H1 (cell line): ENCODE data around the gene FAM193A. TPM values are rescaled to one million over a fixed set of nuclear protein-coding genes. Genes with fewer than 3 reads are reported as not detected.

Experiments
- CTCF ChIA-PET: fragments of 300-600 bp; sonication (Branson Sonifier 250); formaldehyde crosslinking; loops from one replicate; lab custom pipeline; 2021; ENCODE audit not compliant: partially characterized antibody; lab: Charles Lee
- POLR2A ChIA-PET: fragments of 300-600 bp; sonication (Branson Sonifier 250); formaldehyde crosslinking; loops from one replicate; lab custom pipeline; 2021; ENCODE audit warnings: inconsistent platforms; ENCODE audit not compliant: partially characterized antibody; lab: Charles Lee
- DNase-seq, 2 experiments: peaks; one replicate each; pipeline versions ENCODE4 v3.0.0 to v3.0.0-alpha.2; 2010 to 2022; ENCODE audit warnings: low spot score in 2 of 2, low read depth in 1 of 2, mixed read lengths in 1 of 2
- FAIRE-seq: peaks from 2 replicates; lab custom pipeline; 2011; peaks lifted over from hg19 to GRCh38; lab: Jason Lieb, UNC
- H2AFZ ChIP-seq: 2 replicates; pipeline ENCODE4 v1.8.1; 2012; ENCODE audit warnings: low read length, inconsistent platforms
- H2AK5ac ChIP-seq: 2 replicates; pipeline ENCODE4 v1.6.1; 2013; ENCODE audit warnings: low read depth, low read length
- H2BK120ac ChIP-seq: replicated peaks from 2 replicates; pipeline ENCODE3; 2013; ENCODE audit warnings: low read depth, low read length, inconsistent platforms
- H2BK12ac ChIP-seq: 2 replicates; pipeline ENCODE4 v1.6.1; 2013; ENCODE audit warnings: low read depth, low read length
- H2BK15ac ChIP-seq: 2 replicates; pipeline ENCODE4 v1.6.1; 2013; ENCODE audit warnings: low read length
- H2BK20ac ChIP-seq: 2 replicates; pipeline ENCODE4 v1.6.1; 2013; ENCODE audit warnings: low read length
- H2BK5ac ChIP-seq: 2 replicates; pipeline ENCODE4 v1.6.1; 2013; ENCODE audit warnings: low read depth, low read length
- H3K14ac ChIP-seq: 2 replicates; pipeline ENCODE4 v1.6.1; 2013; ENCODE audit warnings: inconsistent platforms; ENCODE audit not compliant: insufficient read length
- H3K18ac ChIP-seq: 2 replicates; pipeline ENCODE4 v1.6.1; 2013; ENCODE audit warnings: low read length; ENCODE audit errors: extremely low read depth
- H3K23ac ChIP-seq: 2 replicates; pipeline ENCODE4 v1.6.1; 2013; ENCODE audit warnings: inconsistent platforms; ENCODE audit not compliant: insufficient read length
- H3K23me2 ChIP-seq: 2 replicates; pipeline ENCODE4 v1.6.1; 2013; ENCODE audit warnings: low read depth, low read length
- H3K27ac ChIP-seq: 2 replicates; pipeline ENCODE4 v1.6.1; 2011; ENCODE audit warnings: low read depth, low read length, inconsistent platforms
- H3K27me3 ChIP-seq, 4 experiments: replicated peaks in 1 of 4; 1 replicate in 1 of 4; 2 replicates in 3 of 4; pipeline versions ENCODE4 v1.6.1 to v1.8.1; 2011 to 2013; ENCODE audit warnings: low read length in 3 of 4, mild to moderate bottlenecking in 3 of 4, inconsistent platforms in 2 of 4, mixed read lengths in 2 of 4, moderate library complexity in 1 of 4; ENCODE audit not compliant: control insufficient read depth in 3 of 4, insufficient read depth in 3 of 4; ENCODE audit errors: extremely low read depth in 1 of 4
- H3K36me3 ChIP-seq, 4 experiments: 2 replicates each; pipeline versions ENCODE4 v1.6.1 to v1.8.1; 2011 to 2013; ENCODE audit warnings: mild to moderate bottlenecking in 4 of 4, low read length in 3 of 4, moderate library complexity in 2 of 4, control low read depth in 1 of 4, inconsistent platforms in 1 of 4; ENCODE audit not compliant: insufficient read depth in 4 of 4, control insufficient read depth in 2 of 4
- H3K4ac ChIP-seq: replicated peaks from 2 replicates; pipeline ENCODE3; 2013; ENCODE audit warnings: low read length, low read depth, mixed read lengths, inconsistent platforms; ENCODE audit not compliant: insufficient read length
- H3K4me1 ChIP-seq, 4 experiments: replicated peaks in 1 of 4; 1 replicate in 1 of 4; 2 replicates in 3 of 4; pipeline versions ENCODE4 v1.6.1 to v1.8.1; 2011 to 2013; ENCODE audit warnings: low read length in 3 of 4, inconsistent platforms in 2 of 4, mixed read lengths in 1 of 4; ENCODE audit not compliant: insufficient read depth in 4 of 4, control insufficient read depth in 3 of 4
- H3K4me2 ChIP-seq, 2 experiments: 2 replicates each; pipeline versions ENCODE4 v1.6.1 to v1.8.1; 2011 to 2013; ENCODE audit warnings: low read depth in 2 of 2, low read length in 2 of 2, control low read depth in 1 of 2, inconsistent platforms in 1 of 2, mild to moderate bottlenecking in 1 of 2; ENCODE audit not compliant: insufficient read depth in 1 of 2
- H3K4me3 ChIP-seq, 4 experiments: fragments of 200-600, 300-600 bp in 1 of 4; sonication (generic), shearing (Covaris generic), sonication (Bioruptor Twin) in 1 of 4; 2 replicates each; pipeline versions ENCODE4 v1.5.1 to v1.8.1; 2011 to 2016; ENCODE audit warnings: low read length in 4 of 4, low read depth in 3 of 4, control low read depth in 2 of 4, inconsistent platforms in 2 of 4, mild to moderate bottlenecking in 2 of 4, mixed read lengths in 1 of 4, moderate library complexity in 1 of 4; ENCODE audit not compliant: insufficient read depth in 2 of 4; ENCODE audit errors: extremely low read depth in 1 of 4
- H3K56ac ChIP-seq: replicated peaks from 2 replicates; pipeline ENCODE3; 2013; ENCODE audit warnings: low read depth, mild to moderate bottlenecking, mixed read lengths, low read length, inconsistent platforms; ENCODE audit not compliant: insufficient read length
- H3K79me1 ChIP-seq: 2 replicates; pipeline ENCODE4 v1.6.1; 2013; ENCODE audit warnings: low read depth, low read length, control low read depth
- H3K79me2 ChIP-seq, 2 experiments: 2 replicates each; pipeline versions ENCODE4 v1.6.1 to v1.8.1; 2012 to 2013; ENCODE audit warnings: low read length in 2 of 2, mild to moderate bottlenecking in 2 of 2, inconsistent platforms in 1 of 2; ENCODE audit not compliant: insufficient read depth in 2 of 2, control insufficient read depth in 1 of 2
- H3K9ac ChIP-seq, 4 experiments: replicated peaks in 1 of 4; 1 replicate in 1 of 4; 2 replicates in 3 of 4; pipeline versions ENCODE4 v1.6.1 to v1.8.1; 2011 to 2013; ENCODE audit warnings: low read depth in 3 of 4, low read length in 3 of 4, control low read depth in 2 of 4, mild to moderate bottlenecking in 2 of 4, moderate library complexity in 2 of 4, inconsistent platforms in 1 of 4; ENCODE audit errors: extremely low read depth in 1 of 4
- H3K9me3 ChIP-seq, 2 experiments: 2 replicates each; pipeline versions ENCODE4 v1.6.1 to v1.8.1; 2012 to 2013; ENCODE audit warnings: mild to moderate bottlenecking in 2 of 2, moderate library complexity in 2 of 2, control low read depth in 1 of 2, inconsistent platforms in 1 of 2, low read depth in 1 of 2, low read length in 1 of 2, mixed read lengths in 1 of 2; ENCODE audit not compliant: insufficient read depth in 2 of 2
- H4K20me1 ChIP-seq, 2 experiments: replicated peaks in 1 of 2; 2 replicates each; pipeline versions ENCODE3 to v1.8.1; 2011 to 2013; ENCODE audit warnings: inconsistent platforms in 2 of 2, low read length in 2 of 2, mild to moderate bottlenecking in 1 of 2; ENCODE audit not compliant: insufficient read depth in 2 of 2, control insufficient read depth in 1 of 2
- H4K5ac ChIP-seq: 2 replicates; pipeline ENCODE4 v1.6.1; 2013; ENCODE audit warnings: low read length, low read depth, mixed read lengths, inconsistent platforms; ENCODE audit not compliant: insufficient read length
- H4K8ac ChIP-seq: 2 replicates; pipeline ENCODE4 v1.8.0; 2013; ENCODE audit warnings: mild to moderate bottlenecking, moderate library complexity, low read length, inconsistent platforms; ENCODE audit not compliant: insufficient read depth; ENCODE audit errors: extremely low read depth
- H4K91ac ChIP-seq: replicated peaks from 2 replicates; pipeline ENCODE3; 2013; ENCODE audit warnings: low read length, mixed read lengths, inconsistent platforms; ENCODE audit not compliant: insufficient read length
- CREB1 ChIP-seq: IDR thresholded peaks from 2 replicates; pipeline ENCODE4 v1.6.1; 2012; ENCODE audit warnings: inconsistent platforms
- CTBP2 ChIP-seq: IDR thresholded peaks from 2 replicates; pipeline ENCODE4 v1.7.0; 2011; ENCODE audit warnings: borderline replicate concordance, mild to moderate bottlenecking, moderate library complexity, mixed read lengths, low read length; ENCODE audit not compliant: insufficient read depth, insufficient read length
- EGR1 ChIP-seq: IDR thresholded peaks from 2 replicates; pipeline ENCODE4 v1.6.1; 2011; ENCODE audit warnings: low read depth, low read length, borderline replicate concordance
- EZH2 ChIP-seq: fragments of 200-600 bp; sonication (generic); IDR thresholded peaks from 2 replicates; pipeline ENCODE4 v1.7.1; 2012; ENCODE audit warnings: low read depth, mild to moderate bottlenecking, moderate library complexity, low read length, inconsistent platforms; ENCODE audit not compliant: severe bottlenecking
- HDAC2 ChIP-seq, 2 experiments: fragments of 300-600 bp in 1 of 2; sonication (generic) in 1 of 2; IDR thresholded peaks; 2 replicates each; pipeline ENCODE4 v1.6.1; 2011 to 2012; ENCODE audit warnings: low read depth in 2 of 2, low read length in 2 of 2, mild to moderate bottlenecking in 2 of 2, moderate library complexity in 2 of 2, borderline replicate concordance in 1 of 2, inconsistent platforms in 1 of 2
- HDAC6 ChIP-seq: IDR thresholded peaks from one replicate; pipeline ENCODE4 v1.7.1; 2012; ENCODE audit warnings: low read depth, mild to moderate bottlenecking, inconsistent platforms, low read length, moderate library complexity
- JUND ChIP-seq: IDR thresholded peaks from 2 replicates; pipeline ENCODE4 v1.6.1; 2011; ENCODE audit warnings: mild to moderate bottlenecking, improper control_type of control experiment, low read length
- POLR2AphosphoS5 ChIP-seq: IDR thresholded peaks from 2 replicates; pipeline ENCODE4 v1.6.1; 2011; ENCODE audit warnings: low read depth, low read length
- RXRA ChIP-seq: IDR thresholded peaks from 2 replicates; pipeline ENCODE4 v1.6.1; 2011; ENCODE audit warnings: low read depth, mild to moderate bottlenecking, low read length, moderate library complexity; ENCODE audit not compliant: insufficient read depth
- SIN3A ChIP-seq, 2 experiments: IDR thresholded peaks in 1 of 2; conservative IDR thresholded peaks in 1 of 2; 2 replicates each; pipeline ENCODE4 v1.6.1; 2011 to 2012; ENCODE audit warnings: low read length in 2 of 2, improper control_type of control experiment in 1 of 2, low read depth in 1 of 2, mild to moderate bottlenecking in 1 of 2
- SIRT6 ChIP-seq: IDR thresholded peaks from one replicate; pipeline ENCODE4 v1.7.1; 2012; ENCODE audit warnings: low read length, inconsistent platforms
- SP1 ChIP-seq: IDR thresholded peaks from 2 replicates; pipeline ENCODE4 v1.6.1; 2011; ENCODE audit warnings: low read depth, low read length
- SP4 ChIP-seq: IDR thresholded peaks from 2 replicates; pipeline ENCODE4 v1.6.1; 2012; ENCODE audit warnings: low read length, inconsistent platforms
- TBP ChIP-seq: IDR thresholded peaks from 2 replicates; pipeline ENCODE4 v1.6.1; 2011; ENCODE audit warnings: low read depth, low read length, improper control_type of control experiment
- TEAD4 ChIP-seq: IDR thresholded peaks from 2 replicates; pipeline ENCODE4 v1.6.1; 2012; ENCODE audit warnings: low read depth, low read length, inconsistent platforms, mixed read lengths
- WGBS, 2 experiments: shearing (Covaris generic) in 1 of 2; methylation state at CpG; one replicate each; pipeline versions ENCODE4 v1.1.6 to v1.1.7; 2013 to 2015; ENCODE audit warnings: low lambda C conversion rate in 2 of 2, mixed read lengths in 2 of 2, inconsistent platforms in 1 of 2, low coverage in 1 of 2, missing lambda C conversion rate in 1 of 2; ENCODE audit not compliant: insufficient replicate concordance in 2 of 2, insufficient coverage in 1 of 2, insufficient read length in 1 of 2; ENCODE audit errors: extremely low coverage in 1 of 2, missing lambda C conversion rate in 1 of 2; 5-methylcytosine and 5-hydroxymethylcytosine counted together
- polyA plus RNA-seq, 7 experiments: library from polyadenylated mRNA; depleted of rRNA in 3 of 7; stranded (reverse) in 5 of 7; unstranded in 2 of 7; fragments of >200 nt in 5 of 7; fragments of 200-250 nt in 2 of 7; gene quantifications; 1 replicate in 5 of 7; 2 replicates in 1 of 7; 4 replicates in 1 of 7; pipeline versions ENCODE4 v1.2.1 to v1.2.3, GENCODE V29; 2011 to 2013; ENCODE audit warnings: missing spikeins in 2 of 7, mixed read lengths in 2 of 7
- total RNA-seq: library from RNA; stranded (reverse); fragmentation: NEBNext Ultra II Directional; extraction: Animal tissue kit (Norgen Biotek cat#: 25700); gene quantifications from 2 replicates; pipeline ENCODE4 v1.2.1, GENCODE V29; 2021

FAM193A gene
- total and polyA plus RNA-seq, 2 of the 8 experiments (the other 6 are each of a cell fraction or from before 2014, with no cell fraction given), result 8.7 to 26.2 TPM

GRCh38 chr4:2713337-2713736, 176.9 kb downstream of the FAM193A start:
- FAIRE-seq, result no peak
- no peak overlapping the region for H3K56ac ChIP-seq
- DNase-seq, result no peak
- H3K14ac ChIP-seq, result no peak overlapping the region
- 95% methylated on average over 5 of the region's 5 CpGs; no CpG with 5 or more reads in 1 of the 2 experiments for WGBS, 2 experiments
- H3K27ac ChIP-seq, result no peak overlapping the region
- no peaks in the 10 kb centered on the region for H3K23me2 ChIP-seq
- H2BK120ac ChIP-seq, result no peak overlapping the region
- no peaks in the 10 kb centered on the region for H3K9me3 ChIP-seq
- H3K27me3 ChIP-seq, result no peaks in the 10 kb centered on the region
- no peaks in the 10 kb centered on the region for H3K79me1 ChIP-seq
- no peak overlapping the region for H3K18ac ChIP-seq
- ChIA-PET POLR2A (interaction anchor here (1.8 kb wide), 1 partner anchor 12 kb away, joined by 5 read pairs; no protein-coding TSS in a partner anchor), CTCF (interaction anchor here (1.0 kb wide), 1 partner anchor 114 kb away, joined by 4 read pairs; no protein-coding TSS in a partner anchor)
- H4K8ac ChIP-seq, result peak overlapping the region; percentile 1; the same call in 1 of the 2 replicates
- H4K91ac ChIP-seq, result no peak overlapping the region
- H3K4ac ChIP-seq, result no peak overlapping the region
- H2BK20ac ChIP-seq, result no peak overlapping the region
- no peak overlapping the region for H2BK12ac ChIP-seq
- no peak overlapping the region for H3K9ac ChIP-seq
- no peak overlapping the region for H2AK5ac ChIP-seq
- H3K4me1 ChIP-seq, result no peaks in the 10 kb centered on the region
- no peak overlapping the region for H2AFZ ChIP-seq
- no peak overlapping the region for H2BK5ac ChIP-seq
- H3K4me3 ChIP-seq, result no peak overlapping the region
- H3K79me2 ChIP-seq, result no peaks in the 10 kb centered on the region
- peaks cover 2 to 25% (median 6%) of the 10 kb centered on the region in 4 experiments; a peak in 6 of 8 replicates for H3K36me3 ChIP-seq
- no peak overlapping the region for H3K4me2 ChIP-seq
- H2BK15ac ChIP-seq, result no peak overlapping the region
- H4K20me1 ChIP-seq, result peaks cover 0 to 5% of the 10 kb centered on the region in 2 experiments
- no peak overlapping the region for H4K5ac ChIP-seq
- H3K23ac ChIP-seq, result no peak overlapping the region
- TF ChIP-seq EZH2 (no peak), CTBP2 (no peak), SIRT6 (no peak), POLR2AphosphoS5 (no peak), HDAC6 (no peak), JUND (no peak), TEAD4 (no peak), EGR1 (no peak), HDAC2 (IDR thresholded peaks at IDR 0.05; ENCODE audit: borderline replicate concordance in 1 of 2, low read depth in 2 of 2, low read length in 2 of 2) (no peak), SP1 (no peak), SP4 (no peak), TBP (no peak), RXRA (no peak), SIN3A (conservative IDR thresholded peaks at IDR 0.05 in 1 of 2, IDR thresholded peaks at IDR 0.05 in 1 of 2; ENCODE audit: low read depth in 1 of 2, low read length in 2 of 2) (no peak), CREB1 (no peak)
